Activated T-cell treated with anti-CD3 and anti-CD28 coated beads, Interleukin-2, amount 50 U/mL, for 4 hours (primary cell): ENCODE measurements around the gene RELT. TPM values are rescaled to one million over a fixed set of nuclear protein-coding genes. Genes with fewer than 3 reads are reported as not detected.

ENCODE experiments used
- ATAC-seq, 2 donors: fragments of 200-7000 bp; cut with Tn5 transposase; one replicate each; pipeline ENCODE4 v1.10.0; 2021
- DNase-seq: peaks from one replicate; pipeline ENCODE4 v3.0.0-alpha.2; 2020
- H3K27me3 Mint-ChIP-seq: one replicate; pipeline ENCODE4 v1.8.0; 2021; ENCODE audit warnings: low read depth, mixed read lengths
- H3K36me3 Mint-ChIP-seq: one replicate; pipeline ENCODE4 v1.8.0; 2022; ENCODE audit warnings: mixed read lengths; ENCODE audit not compliant: insufficient read depth
- H3K4me1 Mint-ChIP-seq: one replicate; pipeline ENCODE4 v1.8.0; 2021; ENCODE audit warnings: low read depth, mixed read lengths
- H3K4me3 Mint-ChIP-seq: one replicate; pipeline ENCODE4 v1.8.0; 2021; ENCODE audit warnings: mild to moderate bottlenecking, moderate library complexity, mixed read lengths
- H3K9me3 Mint-ChIP-seq: one replicate; pipeline ENCODE4 v1.8.0; 2021; ENCODE audit warnings: mixed read lengths
- total RNA-seq, 3 donors: library from RNA; stranded (reverse); gene quantifications; one replicate each; pipeline ENCODE4 v1.2.1, GENCODE V29; 2021

The RELT gene
- total RNA-seq, 3 donors from 2014 or later = 31.3 to 36.6 (median 32.5) TPM

DNA sequence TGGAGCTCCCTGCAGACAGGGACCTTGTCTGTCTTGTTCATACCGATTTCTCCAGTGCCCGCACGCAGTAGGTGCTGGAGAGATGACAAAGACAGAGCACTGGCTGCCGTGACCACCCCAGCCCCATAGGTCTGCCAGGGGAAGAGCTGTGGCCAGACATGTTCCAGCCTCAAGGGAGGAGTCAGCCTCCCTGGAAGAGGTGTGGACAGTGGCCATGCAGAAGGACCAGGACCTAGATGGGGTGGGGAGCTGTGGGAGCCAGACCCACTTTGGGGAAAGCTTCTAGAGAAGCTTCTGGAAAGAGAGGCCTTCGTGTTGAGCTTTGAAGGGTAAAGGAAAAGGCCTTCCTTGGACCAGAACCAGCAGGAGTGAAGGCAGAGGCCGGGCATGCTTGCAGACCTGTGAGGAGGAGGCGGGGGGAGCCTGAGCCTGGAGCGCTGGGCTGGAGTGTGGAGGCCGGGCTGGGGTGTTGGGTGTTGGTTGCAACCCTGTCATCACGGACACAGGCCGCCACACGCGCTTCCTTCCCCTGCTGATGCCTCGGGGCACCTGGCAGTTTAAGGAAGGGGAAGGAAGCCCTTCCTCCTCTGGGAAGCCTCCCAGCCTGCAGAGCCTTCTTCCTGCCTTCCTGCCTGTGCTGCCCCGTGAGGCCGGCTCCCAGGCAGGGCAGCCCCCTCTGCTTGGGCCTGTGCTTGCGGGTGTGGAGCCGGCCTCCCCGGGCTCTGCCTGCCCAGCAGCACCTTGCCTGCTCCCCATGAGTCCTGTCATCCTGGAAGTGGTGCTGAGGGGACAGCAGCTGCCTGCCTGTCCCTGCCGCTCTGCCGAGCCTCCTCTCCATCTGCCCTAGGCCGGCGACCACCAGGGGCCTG lies 12.3 kb downstream of the RELT start:
- Mint-ChIP-seq H3K27me3 (no peaks in the 10 kb centered on the region), H3K4me3 (no peak overlapping the region), H3K4me1 (peaks cover 49% of the 10 kb centered on the region), H3K36me3 (no peaks in the 10 kb centered on the region), H3K9me3 (no peaks in the 10 kb centered on the region)
- no peak for ATAC-seq
- no peak for DNase-seq

DNA sequence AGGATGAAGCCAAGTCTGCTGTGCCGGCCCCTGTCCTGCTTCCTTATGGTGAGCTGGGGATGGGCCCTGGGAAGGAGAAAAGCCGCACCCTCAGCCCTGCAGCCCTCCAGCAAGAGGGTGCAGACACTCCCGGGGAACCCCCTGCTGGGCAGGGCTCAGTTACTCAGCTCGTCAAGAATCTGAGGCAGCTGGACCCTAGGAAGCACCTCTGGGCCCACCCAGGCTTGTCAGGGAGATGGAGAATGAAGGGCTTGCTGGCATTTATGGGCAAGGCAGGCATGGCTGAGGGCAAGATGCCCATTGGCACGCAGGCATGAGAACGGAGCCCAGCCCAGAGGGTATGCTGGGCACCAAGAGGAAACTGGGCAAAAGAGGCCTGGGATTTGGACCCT lies 12.9 kb downstream of the RELT start:
- DNase-seq = no peak
- Mint-ChIP-seq H3K36me3 (no peaks in the 10 kb centered on the region), H3K27me3 (no peaks in the 10 kb centered on the region), H3K9me3 (no peaks in the 10 kb centered on the region), H3K4me1 (peaks cover 42% of the 10 kb centered on the region), H3K4me3 (no peak overlapping the region)
- no peak for ATAC-seq

DNA sequence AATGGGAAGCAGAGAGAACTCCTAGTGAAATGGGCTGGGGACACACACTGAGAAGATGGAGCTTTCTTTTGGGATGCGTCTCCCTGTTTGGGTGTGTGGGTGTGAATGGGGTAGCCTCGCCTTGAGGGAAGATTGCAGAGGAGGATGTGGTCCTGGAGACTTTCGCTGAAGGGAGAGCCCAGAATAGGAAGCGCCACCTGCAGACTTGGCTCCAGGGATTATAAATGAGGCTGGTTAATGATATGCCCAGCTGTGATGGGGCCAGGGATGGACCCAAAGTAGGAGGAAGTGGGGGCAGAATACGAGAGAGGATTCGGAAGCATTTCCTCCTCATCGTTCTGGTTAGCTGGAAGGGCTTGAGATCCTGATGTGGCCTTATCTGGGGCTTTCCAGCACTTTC lies 13.7 kb downstream of the RELT start:
- ATAC-seq = no peak
- Mint-ChIP-seq H3K36me3 (no peaks in the 10 kb centered on the region), H3K4me1 (peaks cover 34% of the 10 kb centered on the region), H3K4me3 (no peak overlapping the region), H3K9me3 (no peaks in the 10 kb centered on the region), H3K27me3 (no peaks in the 10 kb centered on the region)
- no peak for DNase-seq

DNA sequence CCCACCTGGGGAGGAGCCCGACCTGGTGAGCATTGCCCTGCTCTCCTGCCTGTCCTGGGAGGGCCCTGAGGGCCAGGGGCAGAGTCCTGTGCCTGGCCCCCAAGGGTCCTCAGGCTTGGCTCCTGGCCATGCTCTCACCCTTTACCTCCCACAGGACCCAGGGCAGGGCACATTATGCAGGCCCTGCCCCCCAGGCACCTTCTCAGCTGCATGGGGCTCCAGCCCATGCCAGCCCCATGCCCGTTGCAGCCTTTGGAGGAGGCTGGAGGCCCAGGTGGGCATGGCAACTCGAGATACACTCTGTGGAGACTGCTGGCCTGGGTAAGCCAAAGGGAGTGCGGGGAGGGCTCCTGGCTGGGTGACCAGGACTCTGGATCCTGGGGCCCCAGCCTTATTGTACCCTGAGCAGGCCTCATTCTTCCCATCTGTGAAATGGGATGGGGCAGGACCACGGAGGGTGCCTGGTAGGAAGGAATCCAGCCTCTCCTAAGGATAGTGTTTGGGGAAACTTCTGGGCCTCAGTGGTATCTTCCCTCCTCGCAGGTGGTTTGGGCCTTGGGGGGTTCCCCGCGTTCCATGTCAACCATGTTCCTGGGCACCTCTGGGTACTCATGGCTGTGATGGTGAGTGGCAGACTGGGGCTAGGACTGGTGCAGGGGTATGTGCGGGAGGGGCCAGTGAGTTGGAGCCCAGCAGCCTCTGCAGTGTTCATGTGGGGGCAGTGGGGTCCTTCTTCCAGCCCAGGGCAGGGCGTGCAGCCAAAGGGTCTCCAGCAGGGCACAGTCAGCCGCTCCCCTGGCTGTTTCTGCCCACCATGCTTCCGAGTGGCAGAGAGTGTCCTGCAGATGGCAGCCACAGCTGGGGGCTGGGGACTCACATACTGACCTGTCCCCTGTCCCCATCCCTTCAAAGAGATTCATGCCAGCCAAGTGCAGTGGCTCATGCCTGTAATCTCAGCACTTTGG lies 14.7 kb downstream of the RELT start:
- Mint-ChIP-seq H3K4me3 (no peak overlapping the region), H3K4me1 (peaks cover 25% of the 10 kb centered on the region), H3K36me3 (peaks cover 1% of the 10 kb centered on the region)

DNA sequence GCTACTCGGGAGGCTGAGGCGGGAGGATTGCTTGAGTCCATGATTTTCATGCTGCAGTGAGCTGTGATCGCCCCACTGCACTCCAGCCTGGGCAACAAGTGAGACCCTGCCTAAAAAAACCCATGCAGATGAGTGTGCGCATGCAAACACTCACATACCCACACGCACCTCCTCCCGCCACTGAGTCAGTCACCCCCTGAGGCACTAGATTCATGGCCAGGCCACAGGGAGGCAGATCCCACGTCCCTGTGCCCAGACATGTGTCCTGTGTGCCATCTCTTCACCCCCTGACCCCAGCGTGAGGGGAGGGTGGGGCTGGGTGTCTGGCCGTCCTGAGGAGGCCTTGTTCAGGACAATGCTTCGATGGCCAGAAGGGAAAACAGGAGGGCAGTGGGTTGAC lies 15.5 kb downstream of the RELT start:
- H3K27me3 Mint-ChIP-seq = no peaks in the 10 kb centered on the region
- no peak overlapping the region for H3K4me3 Mint-ChIP-seq
- no peak for DNase-seq
- ATAC-seq = no peak
- peaks cover 18% of the 10 kb centered on the region for H3K4me1 Mint-ChIP-seq
- no peaks in the 10 kb centered on the region for H3K9me3 Mint-ChIP-seq
- peaks cover 3% of the 10 kb centered on the region for H3K36me3 Mint-ChIP-seq

More for the DNA sequence above, 14.7 kb downstream of the RELT start:
- no peak for DNase-seq
- Mint-ChIP-seq H3K27me3 (no peaks in the 10 kb centered on the region), H3K9me3 (no peaks in the 10 kb centered on the region)
- ATAC-seq = no peak

DNA sequence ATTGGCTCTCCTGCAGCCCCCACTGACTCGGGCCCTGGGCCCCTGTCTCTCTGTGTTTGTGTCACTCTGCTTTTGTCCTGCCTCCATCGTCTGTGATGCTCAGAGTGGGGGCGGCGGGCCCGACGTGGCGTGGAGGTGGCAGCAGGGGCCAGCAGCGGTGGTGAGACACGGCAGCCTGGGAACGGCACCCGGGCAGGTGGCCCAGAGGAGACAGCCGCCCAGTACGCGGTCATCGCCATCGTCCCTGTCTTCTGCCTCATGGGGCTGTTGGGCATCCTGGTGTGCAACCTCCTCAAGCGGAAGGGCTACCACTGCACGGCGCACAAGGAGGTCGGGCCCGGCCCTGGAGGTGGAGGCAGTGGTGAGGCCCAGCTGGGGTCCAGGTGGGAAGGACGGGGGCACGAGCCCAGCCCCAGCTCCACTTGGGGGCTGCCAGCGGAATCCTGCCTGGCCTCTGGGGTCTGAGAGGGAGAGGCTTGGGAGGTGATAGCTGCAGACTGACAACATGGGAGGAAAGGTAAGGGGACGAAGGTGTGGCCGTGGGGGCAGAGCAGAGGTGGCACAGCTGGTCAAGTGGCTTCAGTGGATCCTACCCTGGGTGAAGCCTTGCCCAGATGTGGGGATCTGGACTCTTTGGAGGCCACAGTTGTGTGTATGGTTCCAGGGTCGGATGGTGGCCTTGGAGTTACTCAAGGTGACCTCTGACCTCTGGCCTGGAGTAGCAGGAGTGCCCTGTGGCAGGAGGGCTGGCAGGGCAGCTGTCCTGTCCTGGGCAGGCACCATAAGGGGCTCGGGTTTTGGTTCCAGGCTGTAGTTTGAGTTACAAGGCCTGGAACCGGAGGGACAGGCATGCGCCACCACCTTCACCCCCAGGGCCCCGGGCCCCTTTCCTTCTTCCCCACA lies 16.2 kb downstream of the RELT start:
- DNase-seq = no peak
- Mint-ChIP-seq H3K9me3 (no peaks in the 10 kb centered on the region), H3K27me3 (no peaks in the 10 kb centered on the region)

DNA sequence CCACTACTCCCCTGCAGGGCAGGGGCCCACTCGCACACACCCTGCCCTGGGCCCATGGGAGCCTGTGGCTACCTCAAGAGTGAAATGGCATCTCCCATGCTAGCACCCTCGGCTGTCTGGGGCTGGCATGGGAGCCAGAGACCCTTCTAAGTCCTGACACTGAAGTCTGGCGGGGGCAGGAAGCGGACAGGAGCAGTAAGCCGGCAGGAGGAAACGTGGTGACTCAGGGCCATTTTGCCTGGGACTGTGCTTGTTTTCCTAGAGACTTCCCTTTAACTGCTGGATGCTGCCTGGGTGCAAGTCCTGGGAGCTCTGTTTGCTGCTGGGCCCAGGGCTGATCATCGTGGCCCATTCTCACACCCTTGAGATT lies 16.8 kb downstream of the RELT start:
- Mint-ChIP-seq H3K36me3 (peaks cover 8% of the 10 kb centered on the region), H3K9me3 (no peaks in the 10 kb centered on the region), H3K4me3 (no peak overlapping the region), H3K4me1 (peaks cover 7% of the 10 kb centered on the region), H3K27me3 (no peaks in the 10 kb centered on the region)
- no peak for ATAC-seq
- DNase-seq = no peak

More for the DNA sequence above, 16.2 kb downstream of the RELT start:
- Mint-ChIP-seq H3K36me3 (peaks cover 6% of the 10 kb centered on the region), H3K4me3 (no peak overlapping the region), H3K4me1 (peaks cover 11% of the 10 kb centered on the region)
- no peak for ATAC-seq

DNA sequence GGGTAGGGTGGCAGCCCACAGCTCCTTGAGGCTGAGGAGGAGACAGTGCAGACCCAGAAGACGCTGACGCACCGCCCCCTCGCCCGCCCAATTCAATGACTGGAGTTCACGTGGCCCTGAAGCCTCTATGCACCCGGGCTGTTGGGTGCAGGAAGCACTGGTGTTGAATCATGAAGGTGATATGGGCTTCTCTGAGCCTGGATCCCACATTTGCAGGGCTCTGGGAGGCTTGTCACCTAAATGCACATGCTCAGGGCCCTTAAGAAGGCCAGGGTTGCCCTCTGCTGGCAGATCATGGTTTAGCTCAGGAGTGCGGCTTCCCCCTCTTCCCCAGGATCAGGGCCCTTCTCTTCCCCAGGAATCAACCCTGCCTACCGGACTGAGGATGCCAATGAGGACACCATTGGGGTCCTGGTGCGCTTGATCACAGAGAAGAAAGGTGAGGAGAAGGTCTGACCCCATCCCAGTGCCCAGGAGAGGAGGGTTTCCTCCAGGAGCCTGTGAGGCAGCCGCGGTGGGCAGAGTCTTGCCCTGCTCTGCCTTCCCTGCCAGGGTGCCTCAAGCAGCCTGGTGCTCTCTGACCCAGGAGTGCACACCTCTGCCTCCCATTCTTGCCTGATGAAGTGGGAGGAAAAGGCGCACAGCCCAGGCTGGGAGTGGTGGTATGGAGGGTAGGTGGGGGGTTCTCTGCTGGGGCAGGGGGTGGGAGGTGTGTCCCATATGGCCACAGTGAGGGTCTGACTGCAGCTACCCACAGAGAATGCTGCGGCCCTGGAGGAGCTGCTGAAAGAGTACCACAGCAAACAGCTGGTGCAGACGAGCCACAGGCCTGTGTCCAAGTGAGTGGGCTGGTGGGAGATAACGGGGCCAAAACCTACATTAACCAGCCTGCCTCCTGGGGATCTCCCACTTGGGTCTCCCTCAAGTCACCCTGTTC lies 17.5 kb downstream of the RELT start:
- Mint-ChIP-seq H3K4me3 (no peak overlapping the region), H3K9me3 (no peaks in the 10 kb centered on the region), H3K27me3 (no peaks in the 10 kb centered on the region), H3K36me3 (peaks cover 9% of the 10 kb centered on the region), H3K4me1 (peaks cover 3% of the 10 kb centered on the region)
- DNase-seq = peak; percentile 56
- peak; percentile 71 to 80 for ATAC-seq

DNA sequence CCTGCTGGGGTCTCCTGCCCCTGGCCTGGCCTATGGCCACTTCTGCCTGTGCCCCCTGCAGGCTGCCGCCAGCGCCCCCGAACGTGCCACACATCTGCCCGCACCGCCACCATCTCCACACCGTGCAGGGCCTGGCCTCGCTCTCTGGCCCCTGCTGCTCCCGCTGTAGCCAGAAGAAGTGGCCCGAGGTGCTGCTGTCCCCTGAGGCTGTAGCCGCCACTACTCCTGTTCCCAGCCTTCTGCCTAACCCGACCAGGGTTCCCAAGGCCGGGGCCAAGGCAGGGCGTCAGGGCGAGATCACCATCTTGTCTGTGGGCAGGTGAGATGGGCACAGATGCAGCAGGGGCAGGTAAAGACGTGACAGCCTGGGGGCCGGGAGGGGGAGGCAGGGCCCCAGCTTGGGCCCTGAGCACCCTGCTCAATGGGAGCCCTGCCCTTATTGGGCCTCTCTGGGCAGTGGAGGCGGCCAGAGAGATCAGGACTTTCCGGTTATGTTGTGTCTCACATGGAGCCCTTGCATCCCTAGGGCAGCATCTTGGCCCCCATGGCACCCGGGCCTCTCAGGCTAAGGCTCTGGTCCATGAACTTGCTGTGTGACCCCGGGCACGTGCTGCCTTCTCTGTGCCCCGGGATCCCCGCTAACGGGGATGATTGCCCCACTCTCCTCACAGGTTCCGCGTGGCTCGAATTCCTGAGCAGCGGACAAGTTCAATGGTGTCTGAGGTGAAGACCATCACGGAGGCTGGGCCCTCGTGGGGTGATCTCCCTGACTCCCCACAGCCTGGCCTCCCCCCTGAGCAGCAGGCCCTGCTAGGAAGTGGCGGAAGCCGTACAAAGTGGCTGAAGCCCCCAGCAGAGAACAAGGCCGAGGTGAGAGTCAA lies 18.5 kb downstream of the RELT start:
- Mint-ChIP-seq H3K4me3 (no peak overlapping the region), H3K27me3 (no peaks in the 10 kb centered on the region), H3K9me3 (no peaks in the 10 kb centered on the region), H3K36me3 (peaks cover 9% of the 10 kb centered on the region), H3K4me1 (peaks cover 2% of the 10 kb centered on the region)
- DNase-seq (no peak), ATAC-seq (no peak)

DNA sequence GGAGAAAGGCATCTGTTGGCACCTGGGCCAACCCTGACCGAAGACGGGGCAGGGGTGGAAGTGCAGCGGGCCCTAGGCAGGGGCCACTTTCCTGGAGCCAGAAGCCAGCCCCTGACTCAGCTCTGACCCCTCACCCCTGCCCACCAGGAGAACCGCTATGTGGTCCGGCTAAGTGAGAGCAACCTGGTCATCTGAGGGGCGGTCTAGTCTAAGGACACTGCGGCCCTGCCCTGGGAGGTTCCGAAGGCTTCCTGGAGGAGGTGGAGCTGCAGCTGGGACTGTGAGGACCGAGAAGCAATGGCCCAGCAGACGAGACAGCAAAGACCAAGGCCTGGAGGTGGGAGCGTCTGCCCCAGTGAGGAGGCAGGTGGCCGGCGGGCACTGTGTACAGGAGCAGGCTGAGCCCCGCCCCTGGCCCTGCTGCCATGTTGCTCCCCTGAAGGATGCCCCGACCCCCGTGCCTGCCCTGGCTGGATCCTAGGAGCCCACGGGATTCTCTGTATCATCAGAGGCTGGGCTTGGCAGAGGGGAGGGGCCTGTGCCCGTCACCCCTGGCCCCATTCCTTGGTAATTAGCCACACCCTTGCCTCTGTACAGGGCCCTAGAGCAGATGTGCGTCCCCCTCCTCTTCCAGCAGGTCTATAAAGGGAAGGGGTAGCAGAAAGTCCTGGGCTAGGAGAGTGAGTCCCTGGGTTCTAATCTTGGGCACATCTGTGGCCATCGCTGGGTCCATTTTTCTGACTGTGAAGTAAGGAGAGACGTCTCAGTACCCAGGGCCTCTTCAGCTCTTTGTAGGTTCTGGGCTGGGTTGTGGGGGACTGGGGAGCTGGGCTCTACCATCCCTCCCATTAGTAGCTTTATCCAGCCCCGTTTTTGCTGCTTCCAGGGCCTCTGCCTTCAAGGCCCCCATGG lies 19.4 kb downstream of the RELT start:
- Mint-ChIP-seq H3K36me3 (peaks cover 9% of the 10 kb centered on the region), H3K4me1 (no peaks in the 10 kb centered on the region), H3K27me3 (no peaks in the 10 kb centered on the region), H3K9me3 (no peaks in the 10 kb centered on the region), H3K4me3 (no peak overlapping the region)
- ATAC-seq = no peak
- no peak for DNase-seq

DNA sequence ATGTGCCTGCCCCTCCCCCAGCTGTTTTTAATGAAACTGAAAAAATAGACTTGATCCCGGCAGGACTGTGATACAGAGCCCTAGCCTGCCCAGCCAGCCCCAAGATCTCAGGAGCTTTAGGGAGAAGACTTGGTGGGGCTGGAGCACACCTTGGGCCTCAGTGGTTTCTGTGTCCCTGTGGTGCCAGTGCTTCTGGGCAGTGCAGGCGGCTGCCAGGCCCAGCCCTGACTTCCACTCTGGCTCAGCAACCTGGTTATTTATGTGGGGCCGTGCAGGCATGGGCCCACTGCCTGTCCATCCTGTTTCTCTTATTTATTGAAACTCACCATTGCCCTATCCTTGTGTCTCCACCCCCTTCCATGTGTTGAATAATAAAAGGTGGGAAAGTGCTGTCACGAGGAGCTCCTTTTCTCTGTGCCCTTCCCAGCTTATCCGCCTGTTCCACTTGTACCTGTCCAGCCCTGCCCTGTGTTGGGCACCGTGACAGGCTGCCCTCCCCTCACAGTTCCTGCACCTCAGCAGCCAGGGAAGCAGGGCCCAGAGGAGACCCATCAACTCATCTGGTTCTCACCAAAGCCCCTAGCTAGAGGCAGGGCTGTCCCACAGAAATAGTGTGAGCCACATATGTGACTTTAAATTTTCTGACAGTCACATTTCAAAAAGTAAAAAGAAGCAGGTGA lies 20.2 kb downstream of the RELT start:
- Mint-ChIP-seq H3K9me3 (no peaks in the 10 kb centered on the region), H3K4me1 (no peaks in the 10 kb centered on the region), H3K4me3 (no peak overlapping the region), H3K27me3 (no peaks in the 10 kb centered on the region), H3K36me3 (peaks cover 9% of the 10 kb centered on the region)
- no peak for DNase-seq
- no peak for ATAC-seq
